GM19351 (cell line): ENCODE results near the gene MYOM1.
"Not testable (repeated sequence)": the region's sequence is repeated elsewhere in the genome, so short reads cannot be mapped to it uniquely, and the experiment has no call there.

Experiments
- ATAC-seq: cut with Tn5 transposase; IDR thresholded peaks from one replicate; pipeline ENCODE4 v1.9.1; 2021; ENCODE audit warnings: mild to moderate bottlenecking, moderate library complexity; ENCODE audit not compliant: unreplicated experiment

The MYOM1 gene

DNA sequence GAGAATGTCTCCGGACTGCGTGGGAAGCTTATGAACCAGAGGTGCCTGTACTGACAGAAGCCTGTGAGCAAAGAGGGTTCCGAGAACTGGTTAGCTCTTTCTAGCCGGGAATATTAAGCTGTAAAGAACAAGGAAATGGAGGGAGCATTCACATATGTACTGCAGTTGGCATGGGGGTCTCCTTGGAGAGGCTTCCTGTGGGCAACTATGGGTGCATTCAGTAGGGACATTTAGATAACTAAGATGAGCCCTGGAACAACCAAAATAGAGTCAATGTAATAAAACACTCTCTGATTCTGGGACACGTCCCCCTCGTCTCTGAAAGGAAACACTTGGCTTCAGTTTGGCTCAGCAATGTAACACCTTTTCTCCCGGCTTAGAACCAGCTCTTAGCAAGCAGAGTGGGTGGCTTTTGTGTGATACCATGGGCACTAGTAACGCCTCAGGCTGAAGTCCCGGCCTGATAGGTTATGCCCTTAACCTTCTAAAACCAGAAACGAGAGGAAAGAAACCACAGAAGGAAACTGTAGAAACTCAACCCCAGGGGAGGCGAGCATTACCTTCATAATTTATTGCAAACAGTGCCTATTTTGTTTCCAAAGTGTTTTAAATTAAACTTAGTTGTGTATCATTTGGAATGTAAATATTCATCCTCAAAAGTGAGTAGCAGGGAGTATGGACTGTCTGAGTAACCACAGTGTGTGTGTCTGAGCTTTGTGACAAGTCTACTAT lies 158.0 kb downstream of the MYOM1 start:
- ATAC-seq: no peak

DNA sequence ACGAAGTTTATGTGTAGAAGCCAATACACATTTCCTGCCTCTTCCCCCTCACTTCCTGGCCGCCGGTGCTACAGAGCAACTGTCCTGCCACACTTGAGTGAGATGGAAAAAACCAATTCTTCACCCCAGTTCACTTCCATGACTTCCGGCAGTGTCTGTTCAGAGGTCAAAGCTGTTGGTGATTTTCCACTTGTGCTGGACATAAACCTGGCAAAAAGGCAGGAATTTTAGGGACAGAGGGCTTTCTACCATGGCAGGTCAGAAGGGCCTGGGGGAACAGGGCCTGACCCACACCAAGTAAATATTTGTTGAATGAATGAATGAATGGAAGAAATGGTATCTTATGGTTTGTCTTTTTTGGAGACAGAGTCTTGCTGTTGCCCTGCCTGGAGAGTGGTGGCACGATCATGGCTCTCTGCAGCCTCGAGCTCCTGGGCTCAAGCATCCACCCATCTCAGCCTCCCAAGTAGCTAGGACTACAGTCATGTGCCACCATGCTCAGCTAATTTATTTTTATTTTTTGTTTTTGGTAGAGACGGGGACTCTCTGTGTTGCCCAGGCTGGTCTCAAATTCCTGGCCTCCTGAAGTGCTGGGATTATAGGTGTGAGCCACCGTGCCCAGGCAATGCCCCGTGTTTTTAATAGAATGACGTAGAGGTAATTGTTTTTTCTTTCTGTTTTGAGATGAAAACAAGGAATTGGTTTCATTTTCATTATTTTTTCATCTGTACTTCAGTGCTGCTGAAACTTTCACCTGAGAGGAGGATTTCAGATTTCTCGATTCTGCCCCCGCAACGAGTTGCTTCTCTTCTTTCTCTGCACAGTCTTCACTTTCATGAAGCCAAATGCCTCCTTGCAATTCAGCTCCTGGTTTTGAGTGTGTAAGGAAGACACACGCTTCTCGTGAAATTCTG lies 158.8 kb downstream of the MYOM1 start:
- ATAC-seq: peak; percentile 64

DNA sequence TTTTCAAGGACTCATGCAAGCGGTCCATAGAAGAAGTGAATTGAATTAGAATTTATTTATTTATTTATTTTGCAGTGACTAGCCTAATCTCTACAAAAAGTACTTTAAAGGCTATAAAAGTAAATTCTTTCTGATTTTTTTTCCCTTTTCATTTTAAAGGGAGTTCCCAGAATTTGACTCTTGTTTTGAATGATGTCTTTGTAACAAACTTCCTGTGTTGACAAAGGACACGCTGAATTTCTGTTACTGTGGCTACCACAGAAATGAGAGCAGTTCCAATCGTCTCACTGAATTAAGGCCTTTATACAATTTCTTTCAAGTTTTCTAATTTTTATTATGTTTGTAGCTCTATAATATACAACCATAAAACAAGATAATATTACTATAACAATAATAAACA lies 160.5 kb downstream of the MYOM1 start:
- ATAC-seq: no peak

DNA sequence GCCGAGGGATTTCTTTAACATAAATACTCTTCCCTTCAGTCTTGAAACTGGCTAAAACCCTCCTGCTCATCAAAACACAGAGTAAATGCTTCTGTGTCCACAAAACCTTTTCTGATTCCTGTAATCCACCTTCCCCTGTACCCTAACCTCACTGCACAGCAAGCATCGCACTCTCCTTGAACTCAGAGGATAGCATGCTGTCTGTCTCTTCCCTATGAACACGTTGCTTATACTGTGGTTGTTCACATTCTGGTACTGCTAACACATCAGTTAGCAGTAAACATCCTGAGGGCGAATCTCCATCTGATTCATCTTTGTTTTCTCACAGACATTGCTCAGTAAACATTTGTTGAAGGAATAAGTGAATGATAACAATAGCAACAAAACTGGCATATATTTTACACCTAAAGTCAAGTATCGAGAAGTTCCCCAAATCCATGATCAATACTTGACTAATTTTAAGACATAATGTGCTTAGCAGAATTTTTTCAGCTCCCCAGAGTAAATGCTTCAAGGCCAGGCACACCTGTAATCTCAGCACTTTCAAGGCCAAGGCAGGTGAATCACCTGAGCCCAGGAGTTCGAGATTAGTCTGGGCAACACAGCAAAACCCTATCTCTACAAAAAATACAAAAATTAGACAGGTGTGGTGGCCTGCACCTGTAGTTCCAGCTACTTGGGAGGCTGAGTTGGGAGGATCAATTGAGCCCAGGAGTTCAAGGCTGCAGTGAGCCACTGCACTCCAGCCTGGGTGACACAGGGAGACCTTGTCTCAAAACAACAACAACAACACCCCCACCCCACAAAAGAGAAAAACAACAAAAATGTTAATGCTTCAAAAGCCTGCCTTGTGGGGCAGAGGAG lies 161.2 kb downstream of the MYOM1 start:
- no peak for ATAC-seq

DNA sequence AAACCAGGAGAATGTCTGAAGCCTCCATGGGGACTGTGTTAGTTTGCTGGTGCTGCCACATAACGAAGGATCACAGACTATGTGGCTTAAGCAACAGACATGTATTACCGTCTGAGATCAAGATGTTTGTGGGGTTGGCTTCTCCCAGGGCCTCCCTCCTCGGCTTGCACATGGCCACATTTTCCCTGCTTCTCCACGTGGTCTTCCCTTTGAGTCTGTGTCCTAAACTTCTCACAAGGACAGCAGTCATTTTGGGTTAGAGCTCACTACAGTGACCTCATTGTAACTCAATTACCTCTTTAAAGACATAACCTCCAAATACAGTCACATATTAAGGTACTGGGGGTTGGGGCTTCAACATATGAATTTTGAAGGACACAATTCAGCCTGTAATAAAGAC lies 162.2 kb downstream of the MYOM1 start:
- ATAC-seq: no peak

DNA sequence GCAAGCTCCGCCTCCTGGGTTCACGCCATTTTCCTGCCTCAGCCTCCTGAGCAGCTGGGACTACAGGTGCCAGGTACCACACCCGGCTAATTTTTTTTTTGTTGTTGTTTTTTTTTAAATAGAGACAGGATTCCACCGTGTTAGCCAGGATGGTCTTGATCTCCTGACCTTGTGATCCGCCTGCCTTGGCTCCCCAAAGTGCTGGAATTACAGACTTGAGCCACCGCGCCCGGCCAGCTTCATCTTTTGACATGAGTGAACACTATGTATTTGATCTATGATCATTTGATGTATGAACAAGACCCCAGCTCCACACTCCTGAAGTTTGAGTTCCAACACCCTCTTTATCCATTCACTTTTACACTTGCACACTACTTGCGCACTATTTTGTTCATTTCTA lies 163.5 kb downstream of the MYOM1 start:
- ATAC-seq: no peak

DNA sequence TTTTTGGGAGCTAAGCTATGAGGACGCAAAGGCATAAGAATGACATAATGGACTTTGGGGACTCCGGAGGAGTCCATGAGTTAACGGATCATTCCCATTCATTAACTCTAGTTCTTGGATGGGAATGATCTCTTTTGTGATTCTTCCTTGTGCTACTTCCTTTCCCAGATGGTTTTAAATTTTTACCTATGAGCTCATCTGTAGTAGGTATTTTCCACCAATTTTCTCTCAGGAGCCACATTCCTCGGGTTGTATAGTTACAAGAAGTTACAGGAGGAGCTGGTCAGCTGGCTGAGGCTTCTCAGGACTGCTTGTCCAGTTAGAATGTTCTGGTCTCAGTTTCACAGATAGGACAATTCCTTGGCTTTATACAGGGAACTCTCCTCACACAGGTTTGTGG lies 164.0 kb downstream of the MYOM1 start:
- no peak for ATAC-seq

- no peak for ATAC-seq
Observed at GRCh38 chr18:3055186-3055728, 164.5 kb downstream of the MYOM1 start.

GRCh38 chr18:3054780-3055179 lies 165.0 kb downstream of the MYOM1 start:
- no peak for ATAC-seq

DNA sequence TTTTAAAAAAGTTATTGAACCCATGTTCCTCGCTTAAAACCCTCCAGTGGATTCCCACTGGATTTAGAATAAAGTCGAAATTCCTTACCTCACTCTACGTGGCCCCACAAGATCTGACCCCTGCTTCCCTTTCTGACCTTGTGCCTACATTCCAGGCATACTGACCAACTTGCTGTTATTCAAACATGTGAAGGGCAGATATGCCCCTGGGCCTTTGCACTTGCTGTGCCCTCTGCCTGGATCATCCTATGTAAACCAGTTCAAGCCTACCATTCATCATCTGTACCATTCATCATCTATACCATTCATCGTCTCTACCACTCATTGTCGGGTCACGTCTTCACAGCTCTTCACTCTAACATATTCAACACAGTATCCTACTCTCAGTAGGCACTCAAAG lies 165.6 kb downstream of the MYOM1 start:
- no peak for ATAC-seq

- no peak for ATAC-seq
Observed at GRCh38 chr18:3053081-3053480, 166.7 kb downstream of the MYOM1 start.

DNA sequence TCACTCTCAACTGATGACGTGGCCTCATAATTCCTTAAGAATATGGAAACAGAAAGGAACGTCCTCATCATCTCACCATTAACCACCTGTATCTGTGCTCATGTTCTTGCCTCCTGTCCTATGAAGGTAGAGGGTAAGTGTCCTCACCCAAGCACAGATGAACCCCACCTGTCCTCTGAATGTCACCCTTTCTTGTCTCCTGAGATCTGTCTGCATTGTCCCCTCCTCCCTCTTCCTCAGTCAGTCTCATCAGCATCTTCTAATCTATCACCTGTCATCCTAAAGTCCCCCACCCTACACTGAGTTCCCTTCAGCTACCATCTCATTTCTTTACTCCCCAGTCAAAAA lies 167.4 kb downstream of the MYOM1 start:
- no peak for ATAC-seq

DNA sequence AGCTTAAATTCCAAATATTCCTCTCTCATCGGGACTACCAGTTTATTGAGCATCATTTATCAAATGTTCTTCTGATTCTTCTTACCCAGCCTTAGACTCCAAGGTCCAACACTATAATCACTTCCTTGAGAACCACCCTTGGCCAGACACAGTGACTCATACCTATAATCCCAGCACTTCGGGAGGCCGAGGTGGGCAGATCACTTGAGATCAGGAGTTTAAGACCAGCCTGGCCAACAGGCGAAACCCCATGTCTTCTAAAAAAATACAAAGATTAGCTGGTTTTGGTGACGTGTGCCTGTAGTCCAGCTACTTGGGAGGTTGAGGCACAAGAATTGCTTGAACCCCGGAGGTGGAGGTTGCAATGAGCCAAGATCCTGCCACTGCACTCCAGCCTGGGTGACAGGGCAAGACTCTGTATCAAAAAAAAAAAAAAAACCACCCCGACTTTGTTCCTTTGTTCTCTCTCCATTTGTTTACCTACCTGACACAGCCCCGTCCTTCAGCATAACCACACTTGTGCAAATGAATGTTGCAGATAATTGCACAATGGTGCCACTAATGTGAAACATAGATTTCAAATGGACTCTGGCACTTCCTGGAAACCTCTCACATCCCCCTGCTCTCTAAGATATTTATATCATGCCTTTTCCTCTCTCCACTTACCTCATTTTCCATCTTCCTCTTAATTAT lies 167.9 kb downstream of the MYOM1 start:
- no peak for ATAC-seq

GRCh38 chr18:3049897-3050454 lies 169.8 kb downstream of the MYOM1 start:
- not testable (repeated sequence) for ATAC-seq

- no peak for ATAC-seq
Observed at GRCh38 chr18:3048820-3049349, 170.9 kb downstream of the MYOM1 start.

- no peak for ATAC-seq
Observed at GRCh38 chr18:3048121-3048520, 171.6 kb downstream of the MYOM1 start.

GRCh38 chr18:3046216-3046808 lies 173.5 kb downstream of the MYOM1 start:
- peak; percentile 87 for ATAC-seq

DNA sequence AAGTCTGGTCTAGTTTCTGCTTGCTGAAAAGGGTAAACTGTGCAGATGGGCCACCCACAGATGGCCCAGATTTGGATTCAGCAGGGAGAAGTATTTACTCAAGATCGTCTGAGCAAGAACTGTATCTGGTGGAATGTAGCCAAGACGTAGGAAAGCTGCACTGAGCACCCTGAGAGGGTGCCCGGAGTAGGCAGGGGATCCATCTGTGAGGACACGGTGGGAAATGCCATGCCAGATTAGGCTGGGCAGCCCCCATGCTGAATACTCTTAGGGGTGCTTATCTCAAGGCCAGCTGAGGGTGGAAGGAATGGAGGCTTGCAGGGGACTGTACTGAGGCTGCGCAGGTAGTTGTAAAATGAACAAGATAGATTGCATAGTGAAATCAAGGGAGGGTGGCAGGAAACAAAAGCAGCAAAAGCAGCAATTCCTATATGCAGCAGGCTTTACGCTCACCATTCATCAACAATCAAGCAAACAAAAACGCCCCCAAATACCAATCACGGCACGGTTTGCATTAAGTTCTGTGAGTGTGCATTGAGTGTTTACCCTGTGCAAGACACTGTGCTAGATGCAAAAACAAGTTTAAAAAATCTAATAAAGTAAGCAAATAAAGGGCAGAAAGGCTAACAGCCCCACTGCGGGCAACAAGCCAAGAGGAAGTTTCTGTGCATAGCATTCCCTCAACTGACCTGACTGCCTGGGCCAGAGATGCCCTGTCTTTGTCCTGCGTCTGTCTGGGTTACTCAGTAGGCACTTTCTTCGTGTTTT lies 174.7 kb downstream of the MYOM1 start:
- ATAC-seq: no peak

- no peak for ATAC-seq
Observed at GRCh38 chr18:3042379-3042778, 177.4 kb downstream of the MYOM1 start.
